IMR-90 (cell line): Measurements from ENCODE around the gene CA12.

ENCODE experiments used
- BHLHE40 ChIP-seq: fragments of 150-350 bp; IDR thresholded peaks from 2 replicates; pipeline ENCODE4 v1.6.1; 2016; ENCODE audit warnings: mild to moderate bottlenecking, low read depth, low read length
- POLR2A ChIP-seq: IDR thresholded peaks from 2 replicates; pipeline ENCODE4 v1.6.1; 2012; ENCODE audit warnings: mild to moderate bottlenecking, low read depth, low read length

GRCh38 chr15:63340878-63341277 lies 40.8 kb downstream of the CA12 start:
- TF ChIP-seq BHLHE40 (no peak), POLR2A (no peak)
